HG02678 (cell line): ENCODE results near the gene SH2D4B.
"Not testable (repeated sequence)": the region's sequence is repeated elsewhere in the genome, so short reads cannot be mapped to it uniquely, and the experiment has no call there.

Experiments used
- ATAC-seq: cut with Tn5 transposase; IDR thresholded peaks from one replicate; pipeline ENCODE4 v1.9.1; 2021; ENCODE audit warnings: mild to moderate bottlenecking, moderate library complexity; ENCODE audit not compliant: unreplicated experiment

SH2D4B gene

DNA sequence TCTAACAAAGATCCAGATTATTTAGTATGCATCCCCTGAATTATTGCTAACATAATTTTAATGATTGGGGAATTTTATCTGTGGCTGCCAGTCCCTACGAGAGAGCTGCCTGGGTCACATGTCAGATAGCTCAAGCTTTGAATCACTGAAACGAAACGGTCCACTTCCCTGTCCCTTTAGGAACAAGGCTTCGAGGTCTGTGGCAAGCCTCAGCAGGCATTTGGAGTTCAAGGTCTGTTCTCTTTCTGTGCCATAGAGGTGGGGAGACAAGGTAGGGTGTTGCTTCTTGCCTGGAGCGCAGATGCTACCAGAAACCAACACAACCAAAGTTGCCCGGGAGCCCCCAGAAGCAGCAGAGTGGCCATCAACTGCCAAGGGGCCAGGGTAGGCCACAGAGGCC, 13.9 kb upstream of the SH2D4B start:
- no peak for ATAC-seq

DNA sequence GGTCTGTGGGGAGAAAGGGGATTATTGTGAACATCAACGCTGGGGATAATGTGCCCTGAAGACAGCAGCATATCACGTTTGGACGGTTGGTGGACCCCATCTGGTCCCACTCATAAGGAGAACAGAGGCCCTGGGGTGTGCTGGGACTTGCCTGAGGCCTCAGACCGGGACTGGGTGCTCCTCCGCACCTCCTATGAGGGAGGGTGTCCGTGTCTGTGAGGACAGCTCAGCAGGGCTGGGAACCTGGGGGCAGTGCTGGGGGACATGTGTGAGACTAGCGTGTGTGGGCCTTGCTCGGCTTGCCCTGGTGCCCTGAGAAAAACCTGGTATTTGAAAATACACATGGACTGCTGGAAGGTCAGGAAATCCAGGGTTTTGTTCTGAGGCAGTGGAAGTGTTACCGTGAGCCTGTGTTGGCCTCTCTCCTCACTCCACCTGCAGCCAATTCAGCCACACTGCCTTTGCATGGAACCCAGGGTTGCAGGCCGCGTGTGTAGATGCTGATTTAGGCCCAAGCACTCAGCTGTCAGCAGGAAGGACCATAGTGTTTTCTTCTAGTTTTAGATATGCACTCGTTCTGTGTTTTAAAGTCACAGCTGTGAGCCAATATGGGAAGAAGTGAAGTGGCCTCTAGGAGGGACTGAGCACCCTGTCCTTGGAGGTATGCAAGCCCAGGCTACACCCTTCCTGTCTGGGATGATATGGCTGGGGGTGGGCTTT, 13.4 kb upstream of the SH2D4B start:
- ATAC-seq: no peak

DNA sequence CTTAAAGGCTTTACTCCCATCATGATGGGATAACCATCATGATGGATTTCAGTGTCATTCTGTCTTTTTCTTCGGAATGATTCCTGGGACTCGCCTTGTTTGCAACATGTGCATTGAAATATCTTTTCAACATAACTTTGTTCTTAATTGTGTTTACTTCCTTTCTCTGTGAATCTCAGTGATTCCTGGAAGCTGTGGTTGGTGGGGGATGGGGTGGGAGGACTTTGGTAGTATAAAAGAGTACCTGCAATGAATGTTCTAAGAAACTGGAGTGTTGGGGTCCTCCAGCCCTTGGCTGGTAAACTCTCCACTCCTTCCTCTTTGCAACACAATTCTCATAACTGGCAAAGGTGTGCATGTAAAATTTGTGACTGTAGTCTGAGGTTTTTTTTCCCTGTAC, 11.5 kb upstream of the SH2D4B start:
- no peak for ATAC-seq

DNA sequence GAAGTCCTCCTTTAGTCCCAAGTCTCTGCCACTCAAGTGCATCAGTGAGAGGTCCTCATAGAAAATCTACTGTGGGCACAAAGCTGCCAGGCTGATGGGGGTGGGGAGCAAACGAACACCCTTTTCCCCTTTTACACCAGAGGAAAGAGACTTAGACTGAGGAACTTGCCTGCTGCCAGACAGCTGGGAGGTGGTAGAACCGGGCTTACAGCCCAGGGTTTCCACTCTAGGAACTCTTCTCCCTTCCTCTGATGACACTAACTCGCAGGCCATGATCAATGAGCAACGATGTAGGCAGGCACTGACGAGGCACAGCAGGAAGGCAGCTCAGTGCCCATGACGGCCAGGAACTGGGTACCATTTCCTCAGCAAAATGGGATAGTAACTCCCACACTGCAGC, 11.0 kb upstream of the SH2D4B start:
- ATAC-seq: no peak

DNA sequence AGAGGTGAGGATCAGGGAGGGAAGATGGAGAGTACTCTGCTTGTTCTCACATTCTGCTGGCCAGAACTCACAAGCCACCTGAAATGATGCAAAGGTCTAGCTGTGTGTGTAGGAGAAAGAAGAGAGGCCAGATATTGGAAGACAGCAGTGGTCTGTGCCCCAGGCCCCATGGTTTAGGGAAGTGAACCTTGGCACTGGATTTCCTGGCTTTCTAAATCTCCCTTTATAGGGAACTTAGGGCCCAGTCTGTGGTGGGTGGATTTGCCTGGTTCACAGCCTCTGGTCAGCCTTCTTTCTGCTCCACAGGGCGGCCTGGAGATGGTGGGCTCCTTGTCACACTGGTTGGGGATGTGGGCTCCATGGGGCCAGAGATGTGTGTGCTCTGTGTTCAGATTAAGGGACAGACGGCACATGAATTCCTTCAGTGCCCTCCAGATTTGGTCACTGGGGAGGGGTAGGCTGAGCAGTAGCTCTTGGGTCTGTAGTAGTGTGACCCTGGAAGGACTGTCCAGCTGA, 9.5 kb upstream of the SH2D4B start:
- ATAC-seq: no peak

DNA sequence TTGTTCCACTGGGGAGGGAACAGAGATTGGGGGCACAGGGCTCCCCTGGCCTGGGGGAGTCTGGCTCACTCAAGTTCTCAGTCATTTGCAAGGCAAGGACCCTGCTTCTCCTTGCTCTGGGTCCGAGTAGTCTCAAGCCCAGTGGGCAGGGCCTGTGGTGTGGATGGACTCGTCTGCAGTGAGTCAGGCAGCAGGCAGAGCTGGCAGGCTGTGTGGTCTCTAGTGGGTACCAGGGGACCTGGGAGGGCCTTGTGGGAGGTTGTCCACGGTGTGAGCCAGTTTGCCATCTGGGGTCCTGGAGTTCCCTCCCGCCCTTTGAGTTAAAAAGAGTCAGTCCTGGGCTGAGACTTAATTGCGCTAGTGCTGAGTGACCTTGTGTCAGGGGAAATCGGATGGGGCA, 8.8 kb upstream of the SH2D4B start:
- ATAC-seq: no peak

DNA sequence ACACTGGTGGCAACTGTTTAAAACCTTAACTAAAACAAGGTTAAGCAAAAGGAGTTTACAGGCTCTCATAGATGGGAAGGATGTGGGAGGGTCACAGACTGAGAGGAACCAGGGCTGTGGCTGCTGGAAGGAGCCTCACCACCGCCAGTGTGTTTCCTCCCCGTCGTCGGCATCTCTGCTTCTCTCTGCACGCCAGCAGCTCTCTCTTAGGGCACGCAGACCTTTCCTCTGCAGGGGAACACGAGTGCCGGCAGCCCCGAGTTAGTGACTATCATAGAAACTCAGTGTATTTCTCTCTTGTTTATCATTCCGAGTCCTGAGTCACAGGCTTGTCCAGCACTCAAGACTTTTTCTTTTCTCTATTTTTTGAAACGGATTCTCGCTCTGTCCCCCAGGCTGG, 8.1 kb upstream of the SH2D4B start:
- ATAC-seq: no peak

DNA sequence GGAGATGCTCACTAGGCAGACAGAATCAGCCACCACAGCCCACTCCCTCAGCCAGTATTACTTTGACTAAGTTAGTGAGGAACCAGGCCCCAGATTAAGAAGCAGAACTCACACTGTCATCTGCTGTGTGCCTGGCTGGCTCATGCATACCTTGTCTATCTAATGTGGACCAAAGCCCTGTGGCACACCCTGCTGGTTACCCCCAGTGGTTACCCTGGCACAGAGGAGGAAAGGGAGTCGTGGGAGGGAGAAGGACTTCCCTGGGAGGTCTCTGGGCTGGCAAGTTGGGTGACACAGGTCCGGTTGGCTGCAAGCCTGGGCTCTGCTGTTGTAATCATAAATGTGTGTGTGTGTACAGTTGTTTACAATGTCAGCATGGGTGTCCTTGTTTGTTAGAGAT, 7.5 kb upstream of the SH2D4B start:
- ATAC-seq: peak; percentile 68

DNA sequence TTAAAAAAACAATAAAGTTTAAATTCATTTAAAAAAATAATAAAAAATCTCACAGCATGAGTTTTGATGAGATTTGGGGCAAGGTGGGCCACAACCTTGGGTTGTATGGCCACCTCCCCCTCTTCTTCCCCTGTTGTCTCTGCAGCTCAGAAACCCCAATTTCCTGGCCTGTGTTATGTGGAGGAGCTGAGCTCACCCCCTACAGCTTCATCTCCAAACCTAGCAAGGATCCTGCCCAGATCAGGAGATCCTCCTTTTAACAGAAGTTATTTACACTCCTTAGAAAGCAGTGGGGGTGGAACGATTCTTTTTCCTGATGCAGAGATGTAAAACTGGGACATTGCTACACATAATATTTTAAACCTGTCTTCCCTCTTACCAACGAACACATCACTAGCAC, 6.9 kb upstream of the SH2D4B start:
- no peak for ATAC-seq

DNA sequence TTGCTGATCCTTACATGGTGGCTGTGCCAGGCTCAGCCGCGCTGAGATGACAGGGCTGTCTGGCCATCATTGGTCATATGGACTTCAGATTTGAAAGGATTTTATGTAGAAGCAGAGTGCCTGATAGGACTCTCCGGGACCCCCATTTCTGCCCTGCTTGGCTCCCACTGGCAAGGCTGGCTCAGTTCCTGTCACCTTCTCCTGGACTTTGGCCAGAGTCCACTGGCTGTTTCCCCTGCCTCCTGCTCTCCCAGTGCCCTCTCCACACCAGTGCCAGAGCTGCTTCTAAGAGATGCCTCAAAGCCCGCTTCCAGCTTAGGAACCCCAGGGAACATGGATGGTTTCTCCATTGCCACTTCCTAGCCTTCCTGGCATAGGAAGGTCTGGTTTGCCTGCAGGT, 5.1 kb upstream of the SH2D4B start:
- no peak for ATAC-seq

DNA sequence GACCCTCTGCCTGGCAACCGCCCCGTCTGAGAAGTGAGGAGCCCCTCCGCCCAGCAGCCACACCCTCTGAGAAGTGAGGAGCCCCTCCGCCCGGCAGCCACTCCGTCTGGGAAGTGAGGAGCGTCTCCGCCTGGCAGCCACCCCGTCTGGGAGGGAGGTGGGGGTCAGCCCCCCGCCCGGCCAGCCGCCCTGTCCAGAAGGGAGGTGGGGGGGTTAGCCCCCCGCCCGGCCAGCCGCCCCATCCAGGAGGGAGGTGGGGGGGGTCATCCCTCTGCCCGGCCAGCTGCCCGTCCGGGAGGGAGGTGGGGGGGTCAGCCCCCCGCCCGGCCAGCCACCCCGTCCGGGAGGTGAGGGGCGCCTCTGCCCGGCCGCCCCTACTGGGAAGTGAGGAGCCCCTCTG, 3.6 kb upstream of the SH2D4B start:
- not testable (repeated sequence) for ATAC-seq

DNA sequence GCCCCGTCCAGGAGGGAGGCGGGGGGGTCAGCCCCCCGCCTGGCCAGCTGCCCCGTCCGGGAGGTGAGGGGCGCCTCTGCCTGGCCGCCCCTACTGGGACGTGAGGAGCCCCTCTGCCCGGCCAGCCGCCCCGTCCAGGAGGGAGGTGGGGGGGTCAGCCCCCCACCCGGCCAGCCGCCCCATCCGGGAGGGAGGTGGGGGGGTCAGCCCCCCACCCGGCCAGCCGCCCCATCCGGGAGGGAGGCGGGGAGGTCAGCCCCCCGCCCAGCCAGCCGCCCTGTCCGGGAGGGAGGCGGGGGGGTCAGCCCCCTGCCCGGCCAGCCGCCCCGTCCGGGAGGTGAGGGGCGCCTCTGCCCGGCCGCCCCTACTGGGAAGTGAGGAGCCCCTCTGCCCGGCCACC, 3.1 kb upstream of the SH2D4B start:
- ATAC-seq: not testable (repeated sequence)

DNA sequence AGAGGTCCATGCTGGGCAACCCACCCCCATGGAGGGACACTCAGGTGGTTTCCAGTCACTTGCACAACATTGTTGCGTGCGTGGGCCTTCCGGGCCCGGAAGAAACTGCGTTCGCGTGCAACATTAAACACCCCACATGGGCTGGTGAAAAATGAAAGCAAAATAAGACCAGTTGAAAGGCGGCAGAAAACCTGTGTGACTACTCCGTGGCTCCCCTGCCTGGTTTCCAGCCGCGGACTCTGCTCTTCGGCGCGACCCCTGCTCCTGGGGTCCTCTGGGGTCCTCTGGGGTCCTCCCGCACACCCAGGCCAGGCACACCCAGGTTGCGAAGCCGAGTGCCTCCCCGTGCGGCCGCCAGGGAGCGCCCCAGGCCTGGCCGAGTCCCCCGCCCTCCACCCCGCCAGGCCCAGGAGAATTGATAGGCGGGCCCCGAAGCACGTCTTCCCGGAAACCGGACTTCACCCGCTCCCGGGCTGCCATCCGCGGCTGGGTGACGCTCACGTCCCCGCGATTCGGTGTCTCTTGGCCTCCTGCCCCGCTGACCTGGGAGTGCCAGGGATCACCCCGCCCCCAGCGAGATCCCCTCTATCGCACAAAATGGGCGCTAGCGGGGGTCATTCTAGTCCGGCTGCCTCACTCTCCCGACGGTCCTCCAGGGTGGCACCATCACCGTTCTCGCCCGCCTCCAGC, 1.9 kb upstream of the SH2D4B start:
- peak; percentile 89 for ATAC-seq

DNA sequence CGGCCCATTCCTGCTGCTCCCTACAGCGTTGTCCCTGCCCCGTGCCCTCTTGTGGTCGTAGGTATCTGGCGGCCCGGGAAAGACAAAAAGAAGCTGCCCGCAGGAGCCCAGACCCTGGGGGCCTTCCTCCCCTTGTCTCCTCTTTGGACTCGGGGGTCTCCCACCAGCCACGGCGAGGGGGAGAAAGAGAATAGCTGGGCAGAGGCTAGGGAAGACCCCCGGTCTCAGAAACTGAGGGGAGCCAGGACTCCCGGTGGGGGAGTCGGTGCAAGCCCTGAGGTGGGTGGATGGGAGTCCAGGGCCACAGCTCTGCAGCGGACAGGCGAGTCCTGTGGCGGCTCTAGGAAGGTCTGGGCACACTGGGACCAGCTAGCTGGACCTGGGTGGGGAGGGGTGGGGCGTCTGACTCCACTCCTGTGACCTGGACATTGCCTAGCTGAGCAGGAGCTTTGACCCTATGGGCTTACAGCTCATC, 1.3 kb upstream of the SH2D4B start:
- no peak for ATAC-seq

DNA sequence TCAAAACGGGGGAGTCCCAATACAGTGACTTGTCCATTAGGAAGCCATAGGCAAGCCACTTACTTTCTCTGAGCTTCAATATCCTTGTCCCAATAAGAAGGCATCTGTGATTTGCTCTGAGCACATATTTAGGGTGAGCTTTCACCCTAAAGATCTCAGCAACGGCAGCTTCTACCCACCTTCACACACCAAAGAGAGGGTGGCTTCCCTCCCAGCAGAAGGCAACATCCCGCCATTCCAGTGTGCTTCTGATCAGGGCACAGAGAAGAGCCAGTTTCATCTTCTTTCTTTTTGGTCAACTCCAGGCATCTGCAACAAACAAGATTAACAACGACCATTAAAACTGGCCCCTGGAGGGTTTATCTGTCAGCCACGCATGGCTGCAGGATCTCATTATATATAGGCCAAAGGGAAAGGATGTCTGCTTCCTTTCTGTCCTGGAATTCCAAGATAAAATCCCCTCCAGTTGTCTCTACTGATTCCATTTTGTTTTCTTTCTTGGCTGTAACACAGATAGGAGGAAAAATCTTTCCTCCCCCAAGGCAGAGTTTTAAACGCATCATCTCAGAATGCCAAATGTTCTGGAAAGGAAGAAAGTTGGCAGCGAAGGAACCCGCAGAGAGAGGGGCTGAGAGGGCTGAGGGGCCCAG, 491 bp upstream of the SH2D4B start:
- ATAC-seq: no peak

DNA sequence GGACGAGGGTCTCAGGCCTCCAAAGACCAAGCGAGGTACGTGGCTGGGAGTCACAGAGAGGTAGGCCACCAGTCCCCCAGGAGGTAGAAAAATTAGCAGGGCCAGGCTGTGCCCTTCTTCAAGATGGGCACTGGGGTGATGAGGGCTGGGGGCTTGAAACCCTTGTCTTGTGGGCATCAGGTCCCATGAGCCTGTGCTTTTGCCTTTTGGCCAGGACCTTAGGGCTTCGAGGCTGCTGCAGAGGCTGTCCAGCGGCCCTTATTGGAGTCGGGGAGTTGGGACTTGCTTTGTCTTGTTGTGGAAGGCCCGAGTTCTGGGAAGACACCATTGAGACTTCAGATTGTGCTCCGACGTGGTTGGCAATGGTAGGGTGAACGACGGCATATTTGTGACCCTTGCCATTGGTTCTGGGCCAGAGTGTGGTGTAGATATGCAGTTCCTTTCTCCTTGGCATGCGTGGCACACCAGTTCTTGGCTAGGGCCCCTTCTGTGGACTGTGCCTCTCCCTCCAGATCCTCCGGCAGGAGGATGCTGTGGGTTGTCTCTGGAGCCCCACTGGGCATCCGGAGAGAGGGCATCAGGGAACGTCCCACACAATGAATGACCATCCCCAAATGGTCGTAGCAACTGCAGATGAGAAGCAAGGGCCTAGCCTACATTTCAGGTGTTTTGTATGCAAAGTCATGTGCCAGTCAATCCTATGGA, 931 bp downstream of the SH2D4B start:
- no peak for ATAC-seq

DNA sequence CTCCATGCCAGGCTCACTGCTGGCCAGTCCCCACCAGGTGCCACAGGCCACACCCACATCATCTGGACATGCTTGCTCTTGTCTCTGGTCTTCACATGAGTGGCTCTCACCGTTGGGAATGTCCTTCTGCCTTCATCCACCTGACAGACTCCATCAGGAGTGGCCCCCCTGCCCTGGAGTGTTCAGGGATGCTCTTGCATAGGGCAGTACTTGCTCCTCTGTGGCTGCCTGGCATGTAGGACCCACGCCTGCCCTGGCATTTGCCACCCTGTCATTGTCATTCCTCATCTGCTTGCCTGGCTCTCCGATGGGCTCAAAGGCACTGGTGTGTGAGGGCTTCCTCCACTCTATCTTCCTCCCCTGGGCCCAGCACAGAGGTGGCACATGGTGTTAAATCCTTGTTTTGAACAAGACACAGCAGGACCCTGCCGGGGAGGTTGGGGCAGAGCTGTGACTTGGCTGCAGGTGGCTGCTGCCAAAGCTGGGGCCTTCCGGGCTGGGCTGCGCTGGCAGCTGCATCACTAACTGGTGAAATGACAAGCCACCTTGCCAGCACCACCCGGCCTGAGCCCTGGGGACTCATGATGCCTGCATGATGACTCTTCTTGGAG, 1.8 kb downstream of the SH2D4B start:
- peak; percentile 19 for ATAC-seq

DNA sequence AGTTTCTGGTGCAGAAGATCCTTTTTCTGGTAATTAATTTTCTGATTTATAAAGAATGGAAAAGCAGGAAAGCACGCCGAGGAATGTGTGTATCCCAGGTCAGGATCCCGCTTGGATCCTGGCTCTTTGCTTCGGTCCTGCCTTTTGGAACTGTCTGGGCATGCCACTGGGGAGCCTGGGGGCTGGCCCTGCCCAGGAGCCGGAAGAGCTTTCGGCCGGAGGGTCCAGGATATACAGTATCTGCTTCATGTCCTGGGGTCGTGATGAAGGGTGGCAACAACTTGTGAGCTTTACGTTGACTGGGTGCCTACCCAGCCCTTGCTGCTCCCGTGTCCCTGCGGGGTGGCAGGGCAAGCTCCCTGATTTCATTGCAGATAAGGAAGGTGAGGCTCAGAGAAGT, 2.4 kb downstream of the SH2D4B start:
- no peak for ATAC-seq

DNA sequence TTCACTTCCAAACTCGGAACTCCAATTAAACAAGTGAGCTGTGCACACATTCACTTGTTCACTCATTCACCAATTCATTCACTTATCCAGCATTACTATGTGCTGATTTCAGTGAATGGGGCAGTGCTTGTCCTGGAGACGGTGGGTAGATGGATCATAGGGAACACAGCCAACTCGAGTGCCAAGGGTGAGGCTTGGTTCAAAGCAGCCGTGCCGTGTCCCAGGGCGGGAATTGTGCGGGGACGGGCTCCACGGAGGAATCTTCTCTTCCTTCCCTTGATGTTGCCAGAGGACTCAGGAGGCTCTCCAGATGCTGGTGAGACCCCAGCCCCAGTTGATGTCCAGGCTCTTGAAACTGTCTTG, 2.9 kb downstream of the SH2D4B start:
- no peak for ATAC-seq

DNA sequence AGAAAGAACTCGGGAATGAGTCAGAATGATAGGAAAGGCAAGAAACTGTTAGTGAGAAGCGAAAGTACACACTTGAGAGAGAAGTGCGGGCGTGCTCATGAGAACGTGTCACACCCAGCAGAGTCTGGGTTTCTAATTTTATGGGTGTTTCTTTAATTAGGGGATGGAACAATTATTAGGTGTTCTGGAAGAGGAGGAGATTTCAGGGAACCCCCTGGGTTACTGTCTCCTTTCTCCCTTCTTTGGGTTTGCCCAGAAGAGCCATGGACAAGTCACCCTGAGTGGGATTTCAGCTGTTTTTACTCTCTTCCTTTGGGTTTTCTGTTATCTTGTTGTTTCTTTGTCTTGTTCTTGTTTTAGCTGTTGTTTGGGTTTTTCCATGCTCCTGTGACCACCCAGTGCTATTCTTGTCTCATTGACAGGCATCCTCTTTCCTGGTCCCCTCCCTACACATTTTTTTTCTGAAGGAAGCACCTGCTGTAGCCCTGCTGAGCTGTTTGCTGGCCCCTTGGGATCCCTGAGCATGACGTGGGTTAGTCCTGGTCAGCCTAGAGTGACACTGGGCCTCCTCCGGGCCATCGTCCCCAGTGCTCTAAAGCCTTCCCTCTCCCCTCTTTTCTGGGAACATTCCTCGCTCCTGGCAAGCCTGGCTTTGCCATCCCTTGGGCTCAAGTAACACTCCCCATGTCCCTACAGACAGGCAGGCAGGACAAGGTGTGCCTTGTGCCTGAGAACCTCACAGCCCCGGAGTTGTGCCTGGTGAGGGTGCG, 3.5 kb downstream of the SH2D4B start:
- ATAC-seq: peak; percentile 55
